ENCODE results near the gene MYF5.

GRCh38 chr12:80709811-80710726 lies 6.6 kb upstream of the MYF5 start:
- TF ChIP-seq CTCF (tag by site-specific recombination; IDR thresholded peaks at IDR 0.05): no peak
- no peak for TF ChIP-seq ZIC2 (tag by site-specific recombination; IDR thresholded peaks at IDR 0.05)
- TF ChIP-seq TCF7L2 (IDR thresholded peaks at IDR 0.05; ENCODE audit: borderline replicate concordance, low read depth, low read length): no peak
- TF ChIP-seq ZNF549 (tag by site-specific recombination; IDR thresholded peaks at IDR 0.05): no peak
- no peak for TF ChIP-seq ZBTB8A (tag by site-specific recombination; IDR thresholded peaks at IDR 0.05)
- no peak for TF ChIP-seq RBAK (tag by site-specific recombination; IDR thresholded peaks at IDR 0.05)
- TF ChIP-seq REPIN1 (tag by site-specific recombination; IDR thresholded peaks at IDR 0.05; ENCODE audit: low read depth): no peak
- TF ChIP-seq MZF1 (tag by site-specific recombination; IDR thresholded peaks at IDR 0.05; ENCODE audit: borderline replicate concordance): no peak
- TF ChIP-seq, protein P1, sequence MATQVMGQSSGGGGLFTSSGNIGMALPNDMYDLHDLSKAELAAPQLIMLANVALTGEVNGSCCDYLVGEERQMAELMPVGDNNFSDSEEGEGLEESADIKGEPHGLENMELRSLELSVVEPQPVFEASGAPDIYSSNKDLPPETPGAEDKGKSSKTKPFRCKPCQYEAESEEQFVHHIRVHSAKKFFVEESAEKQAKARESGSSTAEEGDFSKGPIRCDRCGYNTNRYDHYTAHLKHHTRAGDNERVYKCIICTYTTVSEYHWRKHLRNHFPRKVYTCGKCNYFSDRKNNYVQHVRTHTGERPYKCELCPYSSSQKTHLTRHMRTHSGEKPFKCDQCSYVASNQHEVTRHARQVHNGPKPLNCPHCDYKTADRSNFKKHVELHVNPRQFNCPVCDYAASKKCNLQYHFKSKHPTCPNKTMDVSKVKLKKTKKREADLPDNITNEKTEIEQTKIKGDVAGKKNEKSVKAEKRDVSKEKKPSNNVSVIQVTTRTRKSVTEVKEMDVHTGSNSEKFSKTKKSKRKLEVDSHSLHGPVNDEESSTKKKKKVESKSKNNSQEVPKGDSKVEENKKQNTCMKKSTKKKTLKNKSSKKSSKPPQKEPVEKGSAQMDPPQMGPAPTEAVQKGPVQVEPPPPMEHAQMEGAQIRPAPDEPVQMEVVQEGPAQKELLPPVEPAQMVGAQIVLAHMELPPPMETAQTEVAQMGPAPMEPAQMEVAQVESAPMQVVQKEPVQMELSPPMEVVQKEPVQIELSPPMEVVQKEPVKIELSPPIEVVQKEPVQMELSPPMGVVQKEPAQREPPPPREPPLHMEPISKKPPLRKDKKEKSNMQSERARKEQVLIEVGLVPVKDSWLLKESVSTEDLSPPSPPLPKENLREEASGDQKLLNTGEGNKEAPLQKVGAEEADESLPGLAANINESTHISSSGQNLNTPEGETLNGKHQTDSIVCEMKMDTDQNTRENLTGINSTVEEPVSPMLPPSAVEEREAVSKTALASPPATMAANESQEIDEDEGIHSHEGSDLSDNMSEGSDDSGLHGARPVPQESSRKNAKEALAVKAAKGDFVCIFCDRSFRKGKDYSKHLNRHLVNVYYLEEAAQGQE (tag by site-specific recombination; IDR thresholded peaks at IDR 0.05): no peak
- no peak for TF ChIP-seq ZNF433 (tag by site-specific recombination; IDR thresholded peaks at IDR 0.05; ENCODE audit: low read depth)
- no peak for TF ChIP-seq SP2 (tag by site-specific recombination; IDR thresholded peaks at IDR 0.05)
- TF ChIP-seq HOXC10 (CRISPR knock-in tag; IDR thresholded peaks at IDR 0.05): no peak
- no peak for TF ChIP-seq ZNF121 (tag by site-specific recombination; IDR thresholded peaks at IDR 0.05)
- no peak for TF ChIP-seq ZNF449 (tag by site-specific recombination; IDR thresholded peaks at IDR 0.05)
